GM19099 (cell line): ENCODE measurements around the gene KLF13.
A peak's percentile ranks its signal among the peaks of the same experiment; 100 is the strongest.

Experiments
- POLR2A ChIP-seq: IDR thresholded peaks from 3 replicates; pipeline ENCODE4 v1.6.1; 2011; ENCODE audit warnings: low read depth; ENCODE audit not compliant: insufficient read length; ENCODE audit errors: extremely low read depth

KLF13 gene

GRCh38 chr15:31391687-31392671 is 65.3 kb downstream of the KLF13 start:
- peak; percentile 41 for TF ChIP-seq POLR2A

GRCh38 chr15:31392761-31393401 is 66.2 kb downstream of the KLF13 start:
- no peak for TF ChIP-seq POLR2A

GRCh38 chr15:31393444-31394091 is 66.9 kb downstream of the KLF13 start:
- no peak for TF ChIP-seq POLR2A

- no peak for TF ChIP-seq POLR2A
These were observed 70.4 kb downstream of the KLF13 start for GRCh38 chr15:31396881-31397560.

GRCh38 chr15:31397851-31398661 is 71.4 kb downstream of the KLF13 start:
- TF ChIP-seq POLR2A, result no peak

- no peak for TF ChIP-seq POLR2A
These were observed 72.2 kb downstream of the KLF13 start for GRCh38 chr15:31398677-31399301.

- TF ChIP-seq POLR2A, result no peak
These were observed 73.0 kb downstream of the KLF13 start for GRCh38 chr15:31399544-31400171.

- no peak for TF ChIP-seq POLR2A
These were observed 73.7 kb downstream of the KLF13 start for GRCh38 chr15:31400222-31400927.

GRCh38 chr15:31401282-31401681 is 74.6 kb downstream of the KLF13 start:
- TF ChIP-seq POLR2A, result no peak

GRCh38 chr15:31402003-31402402 is 75.4 kb downstream of the KLF13 start:
- TF ChIP-seq POLR2A, result no peak

- TF ChIP-seq POLR2A, result no peak
These were observed 75.9 kb downstream of the KLF13 start for GRCh38 chr15:31402511-31403056.

GRCh38 chr15:31403096-31403495 is 76.5 kb downstream of the KLF13 start:
- no peak for TF ChIP-seq POLR2A
